Stimulated activated CD4-positive, alpha-beta T cell treated with anti-CD3 and anti-CD28 coated beads, TNF-alpha, amount 100 ng/mL, for 4 hours (primary cell): ENCODE measurements around the gene TM4SF4.

Experiments used
- DNase-seq, 3 experiments: peaks; one replicate each; pipeline ENCODE4 v3.0.0-alpha.2; 2020; ENCODE audit warnings: low read depth in 3 of 3

Gene TM4SF4

DNA sequence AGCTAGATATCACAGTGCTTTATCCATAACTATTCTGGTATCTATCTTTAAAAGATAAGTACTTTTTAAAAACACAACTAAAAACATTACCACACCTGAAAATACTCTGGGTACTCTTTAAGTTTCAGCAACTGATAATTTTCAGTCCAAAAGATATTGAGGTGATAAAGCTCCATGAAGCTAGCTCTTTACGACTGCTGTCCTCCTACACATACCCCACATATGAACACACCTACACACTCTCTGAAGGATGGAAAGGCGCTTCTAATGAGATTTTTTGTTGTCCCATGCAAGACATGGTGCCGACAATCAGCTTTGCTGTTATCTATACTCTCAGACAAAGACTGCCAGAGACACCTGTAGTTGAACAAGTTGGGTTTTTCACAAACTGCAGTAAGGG lies 19.1 kb upstream of the TM4SF4 start:
- DNase-seq, result no peak

GRCh38 chr3:149455989-149456388 lies 18.5 kb upstream of the TM4SF4 start:
- no peak for DNase-seq

GRCh38 chr3:149459491-149460059 lies 14.9 kb upstream of the TM4SF4 start:
- no peak for DNase-seq

- DNase-seq, result no peak
Measured at GRCh38 chr3:149460117-149460516, 14.4 kb upstream of the TM4SF4 start.

- no peak for DNase-seq
Measured at GRCh38 chr3:149462051-149462450, 12.4 kb upstream of the TM4SF4 start.

- no peak for DNase-seq
Measured at GRCh38 chr3:149462581-149463011, 11.9 kb upstream of the TM4SF4 start.

GRCh38 chr3:149463921-149464320 lies 10.6 kb upstream of the TM4SF4 start:
- no peak for DNase-seq

- no peak for DNase-seq
Measured at GRCh38 chr3:149464542-149465328, 9.8 kb upstream of the TM4SF4 start.

DNA sequence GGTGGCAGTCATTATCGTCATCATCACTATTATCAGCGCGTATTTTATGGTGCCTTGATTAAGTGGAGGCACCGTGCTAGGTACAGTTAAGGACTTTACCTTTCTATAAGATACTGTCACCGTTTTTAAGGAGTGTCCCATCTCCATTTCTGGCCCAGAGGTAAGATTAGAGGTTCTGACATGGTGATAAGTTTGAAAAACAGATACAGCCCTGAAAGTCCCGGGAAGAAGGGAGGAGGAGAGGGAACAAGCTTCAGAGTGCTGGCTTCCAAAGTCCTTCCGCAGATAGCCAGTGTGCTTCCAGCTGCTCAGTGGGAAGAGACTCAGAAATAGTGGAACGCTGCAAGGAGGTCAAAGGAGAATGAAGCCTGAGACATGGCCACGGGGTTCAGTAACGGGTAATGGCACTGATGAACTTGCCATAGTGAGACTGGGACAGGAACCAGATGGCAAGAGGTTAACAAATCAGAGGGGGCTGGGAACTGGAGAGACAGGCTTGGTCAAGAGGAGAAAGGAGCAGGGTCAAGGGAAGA lies 9.1 kb upstream of the TM4SF4 start:
- DNase-seq, result no peak

DNA sequence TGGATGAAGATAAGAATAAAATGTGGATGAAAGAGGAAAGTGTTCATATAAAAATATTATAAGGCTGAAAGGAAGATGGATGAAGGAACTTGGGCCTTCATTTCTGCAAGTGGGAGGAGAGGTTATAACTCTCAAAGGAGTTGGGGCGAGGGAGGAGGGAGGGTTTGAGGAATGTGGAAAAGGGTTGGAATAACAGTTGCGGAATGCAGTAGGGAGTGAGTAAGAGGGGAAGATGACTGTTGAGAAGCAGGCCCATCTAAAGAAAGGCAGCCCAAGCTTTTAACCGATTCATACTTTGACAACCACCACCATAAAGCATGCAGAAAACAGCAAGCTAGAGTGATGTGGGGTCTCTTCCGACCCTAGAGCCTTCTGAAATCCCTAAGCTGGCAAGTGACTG lies 8.3 kb upstream of the TM4SF4 start:
- DNase-seq, result no peak

GRCh38 chr3:149468504-149469212 lies 5.8 kb upstream of the TM4SF4 start:
- no peak for DNase-seq

GRCh38 chr3:149470381-149470780 lies 4.1 kb upstream of the TM4SF4 start:
- DNase-seq, result no peak

DNA sequence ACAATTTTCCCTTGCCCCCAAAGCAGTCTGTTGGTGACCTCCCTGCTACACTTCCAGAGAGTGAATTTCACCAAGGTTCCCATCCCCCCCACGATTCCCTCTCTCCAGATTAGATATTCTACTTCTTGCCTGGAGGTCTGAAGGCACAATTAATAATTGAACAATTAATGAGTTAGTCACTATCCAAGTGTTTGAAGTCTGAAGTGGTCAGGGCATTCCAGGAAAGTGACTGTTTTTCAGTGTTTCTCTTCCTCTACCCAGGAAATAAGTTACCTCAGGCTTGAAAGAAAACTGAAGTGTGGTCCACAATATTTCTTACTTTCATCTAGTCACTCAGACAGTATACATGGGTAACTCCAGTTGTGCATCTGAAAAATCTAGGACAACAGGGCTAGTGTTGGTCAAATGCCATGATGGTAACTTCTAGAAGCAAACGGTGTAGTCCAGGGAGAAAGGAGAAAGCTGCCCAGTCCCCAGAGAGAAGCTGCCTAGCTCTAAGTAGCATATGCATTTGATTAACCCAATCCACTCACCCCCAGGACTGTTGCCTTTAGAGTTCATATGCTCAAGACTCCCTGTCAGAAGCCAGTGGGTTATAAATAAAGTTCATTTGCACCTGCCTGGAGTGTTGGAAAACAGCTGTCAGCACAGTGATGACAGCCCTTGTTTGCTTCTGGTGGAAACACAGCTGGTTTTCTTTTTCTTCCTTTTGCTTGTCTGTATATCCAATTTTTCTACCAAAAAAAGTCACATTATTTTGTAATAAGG lies 2.3 kb upstream of the TM4SF4 start:
- DNase-seq, result no peak

GRCh38 chr3:149473357-149474249 lies 894 bp upstream of the TM4SF4 start:
- no peak for DNase-seq

GRCh38 chr3:149475451-149476060 lies 1.1 kb downstream of the TM4SF4 start:
- DNase-seq, result no peak

- DNase-seq, result no peak
Measured at GRCh38 chr3:149476225-149476624, 1.7 kb downstream of the TM4SF4 start.

GRCh38 chr3:149479621-149480325 lies 5.3 kb downstream of the TM4SF4 start:
- no peak for DNase-seq

- no peak for DNase-seq
Measured at GRCh38 chr3:149480326-149481017, 6.0 kb downstream of the TM4SF4 start.

DNA sequence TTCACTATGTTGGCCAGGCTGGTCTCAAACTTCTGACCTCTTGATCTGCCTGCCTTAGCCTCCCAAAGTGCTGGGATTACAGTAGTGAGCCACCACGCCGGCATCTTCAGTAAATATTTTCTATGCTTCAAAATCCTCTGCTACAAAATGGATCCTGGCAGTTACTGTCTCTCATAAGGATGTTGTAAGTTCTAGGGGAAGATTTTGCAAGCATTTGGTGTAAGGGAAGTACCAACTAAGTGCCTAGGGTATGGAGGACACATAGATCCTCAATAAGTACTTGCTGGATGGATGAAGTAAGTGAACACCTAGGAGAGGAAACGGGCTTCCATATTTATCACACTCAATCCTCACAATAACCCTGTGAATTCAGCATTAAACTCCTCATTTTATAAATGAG lies 6.6 kb downstream of the TM4SF4 start:
- no peak for DNase-seq
